GM18858 (cell line): Measurements from ENCODE around the gene SWAP70.

ENCODE experiments used
- ATAC-seq: cut with Tn5 transposase; IDR thresholded peaks from one replicate; pipeline ENCODE4 v1.9.1; 2021; ENCODE audit not compliant: unreplicated experiment

SWAP70 gene

GRCh38 chr11:9773524-9773923 lies 109.6 kb downstream of the SWAP70 start:
- no peak for ATAC-seq

DNA sequence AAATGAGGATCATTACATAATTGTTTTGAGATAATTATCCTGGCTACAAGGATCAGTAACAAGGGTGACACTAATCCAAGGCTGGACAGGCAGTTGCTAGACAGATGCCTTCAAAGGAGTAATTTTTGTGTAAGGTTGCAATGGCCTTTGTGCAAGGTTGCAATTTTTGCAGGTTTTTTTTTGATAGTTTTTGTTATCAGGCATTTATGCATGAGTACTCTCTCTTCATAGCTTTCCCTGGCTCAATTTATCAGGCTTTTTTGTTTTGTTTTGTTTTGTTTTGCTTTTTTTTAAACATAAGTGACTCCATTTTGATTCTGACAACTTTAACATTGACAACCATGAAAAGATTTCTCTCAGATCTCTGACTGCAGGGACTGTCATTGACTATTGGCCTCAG lies 110.2 kb downstream of the SWAP70 start:
- ATAC-seq: no peak

- no peak for ATAC-seq
Measured at GRCh38 chr11:9774591-9775397, 110.9 kb downstream of the SWAP70 start.

GRCh38 chr11:9775398-9775779 lies 111.5 kb downstream of the SWAP70 start:
- ATAC-seq: no peak

GRCh38 chr11:9776203-9776602 lies 112.3 kb downstream of the SWAP70 start:
- ATAC-seq: no peak

- ATAC-seq: no peak
Measured at GRCh38 chr11:9777066-9777465, 113.2 kb downstream of the SWAP70 start.

DNA sequence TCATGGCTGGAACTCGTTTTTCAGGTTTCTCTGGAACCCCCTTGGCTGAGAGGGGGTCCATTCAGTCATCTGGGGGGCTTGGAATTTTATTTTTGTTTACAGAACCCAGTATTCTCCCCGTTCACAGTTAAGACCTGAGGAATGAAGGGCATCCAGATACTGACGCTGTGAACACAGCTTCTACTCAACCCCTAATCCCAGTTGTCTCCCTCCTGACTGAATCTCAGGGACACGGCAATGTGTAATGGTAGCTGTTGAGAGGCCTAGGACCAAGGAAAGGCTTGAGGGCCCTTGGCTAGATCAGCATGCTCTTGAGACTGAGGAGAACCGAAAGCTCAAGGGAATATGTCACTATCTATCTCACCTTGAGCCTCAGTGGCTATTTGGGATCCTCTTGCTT lies 113.6 kb downstream of the SWAP70 start:
- no peak for ATAC-seq

GRCh38 chr11:9780929-9781328 lies 117.1 kb downstream of the SWAP70 start:
- ATAC-seq: no peak

DNA sequence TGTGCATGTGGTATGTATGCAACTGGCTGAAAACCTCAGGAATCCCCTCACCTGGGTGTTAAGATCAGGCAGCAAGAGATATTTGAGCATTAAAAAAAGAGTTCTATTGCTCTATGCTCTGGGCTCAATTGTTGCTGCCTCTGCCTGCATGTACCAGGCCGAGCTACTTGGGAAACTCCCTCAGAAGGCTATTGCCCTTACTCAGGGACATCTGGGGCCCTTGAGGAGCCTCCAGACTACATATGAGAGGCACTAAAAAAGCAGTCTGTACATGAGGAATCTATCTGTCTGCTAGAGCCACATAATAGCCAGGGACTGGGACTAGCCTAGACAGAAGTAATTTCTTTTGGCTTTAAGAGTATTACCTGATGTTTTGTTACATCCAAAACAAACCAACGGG lies 120.1 kb downstream of the SWAP70 start:
- no peak for ATAC-seq

- no peak for ATAC-seq
Measured at GRCh38 chr11:9784602-9785315, 120.9 kb downstream of the SWAP70 start.

DNA sequence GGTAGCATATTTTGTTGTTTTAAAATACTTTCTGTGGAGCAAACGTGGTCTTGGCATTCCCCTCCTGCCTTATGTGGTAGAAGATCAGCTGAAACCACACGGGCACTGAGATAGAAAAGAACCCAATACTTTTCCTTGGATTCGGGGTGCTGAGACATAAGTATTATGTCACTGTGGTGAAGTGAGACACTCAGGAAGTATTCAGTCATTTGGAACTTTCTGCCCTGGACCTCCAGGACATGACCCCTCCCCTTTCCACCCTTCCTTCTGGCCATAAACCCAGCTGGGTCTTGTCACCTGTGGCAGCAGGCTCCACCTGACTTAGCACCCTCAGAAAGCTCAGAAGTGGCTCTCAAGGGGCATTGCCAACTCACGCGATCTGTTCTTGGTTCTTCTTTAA lies 123.4 kb downstream of the SWAP70 start:
- no peak for ATAC-seq

DNA sequence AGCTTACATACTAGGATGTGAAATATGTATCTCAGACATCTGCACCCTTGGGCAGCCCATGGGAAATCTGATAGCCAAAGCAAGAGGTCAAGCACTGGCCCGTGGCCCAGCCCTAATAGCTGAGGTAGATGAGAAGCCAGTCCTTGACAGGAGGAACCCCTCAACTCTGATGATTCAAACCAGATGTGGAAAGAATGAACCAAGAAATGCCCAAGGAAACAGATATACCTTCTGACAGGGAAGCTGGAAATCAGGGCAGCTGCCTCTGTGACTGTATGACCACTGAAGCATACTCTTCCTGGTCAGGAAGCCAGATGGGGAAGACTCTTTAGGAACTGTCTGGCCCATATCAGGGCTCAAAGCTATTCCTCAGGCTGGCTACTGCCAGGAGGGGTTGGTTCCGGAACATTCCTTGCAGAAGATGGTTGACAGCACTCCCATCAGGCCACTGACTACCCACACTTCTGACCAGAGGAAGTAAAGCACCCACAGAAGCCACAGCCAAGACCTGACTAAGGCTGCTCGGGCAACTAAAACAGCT lies 124.2 kb downstream of the SWAP70 start:
- ATAC-seq: no peak

DNA sequence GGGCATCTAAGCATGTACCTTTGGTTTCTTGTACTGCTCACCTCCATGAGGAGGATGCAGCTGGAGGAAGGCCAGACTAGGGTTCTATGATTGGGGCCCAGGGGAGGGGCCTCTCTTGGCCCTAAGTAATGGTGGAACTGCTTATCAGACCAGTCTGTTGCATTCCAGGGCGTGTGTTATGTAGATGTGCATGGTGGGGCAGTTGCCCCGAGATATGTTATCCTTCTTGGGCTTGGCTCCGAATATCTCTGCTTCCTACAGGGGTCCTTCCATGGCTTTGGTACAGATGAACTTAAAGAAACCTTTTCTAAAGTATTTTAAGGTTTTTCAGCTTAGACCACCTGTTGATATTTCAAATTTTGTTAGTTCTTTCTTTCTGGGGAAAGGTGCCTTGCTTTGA lies 126.0 kb downstream of the SWAP70 start:
- ATAC-seq: no peak

- no peak for ATAC-seq
Measured at GRCh38 chr11:9790703-9791102, 126.8 kb downstream of the SWAP70 start.

DNA sequence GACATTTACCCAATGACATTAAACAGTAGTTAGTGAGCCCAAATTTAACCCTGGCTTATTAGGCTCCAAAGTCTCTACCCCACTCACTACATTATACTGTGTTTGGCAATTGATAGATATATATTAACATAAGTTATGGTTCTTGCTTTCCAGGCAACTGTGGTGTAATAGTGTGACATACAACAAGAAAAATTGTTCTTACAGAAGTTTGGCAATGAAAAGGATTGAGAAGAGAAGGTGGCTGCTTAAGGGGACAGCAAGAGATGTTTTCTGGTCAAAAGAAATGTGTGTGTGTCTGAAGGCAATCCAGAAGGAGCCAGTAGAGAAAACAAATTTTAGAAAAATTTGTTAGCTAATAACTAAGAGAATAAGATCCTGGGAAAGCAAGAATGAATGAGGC lies 132.4 kb downstream of the SWAP70 start:
- no peak for ATAC-seq

DNA sequence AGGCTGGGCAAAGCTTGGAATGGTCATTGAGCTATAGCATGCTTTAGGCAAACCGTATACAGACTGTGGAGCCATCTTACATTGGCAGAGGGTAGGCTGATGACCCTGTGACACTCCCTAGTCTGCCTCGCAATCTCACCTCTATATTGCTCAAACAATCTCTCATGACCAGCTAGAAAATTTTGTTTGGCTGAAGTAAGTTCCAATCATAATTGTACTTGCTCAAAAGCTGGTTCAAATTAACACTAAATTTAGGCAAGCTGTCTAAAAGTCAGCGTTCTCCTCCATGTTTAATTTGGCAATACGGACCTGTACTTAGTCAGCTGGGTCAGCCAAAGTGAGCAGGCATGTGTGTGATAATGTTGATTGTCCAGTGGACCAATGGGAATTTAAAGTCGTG lies 133.0 kb downstream of the SWAP70 start:
- ATAC-seq: no peak

- ATAC-seq: no peak
Measured at GRCh38 chr11:9797300-9797699, 133.4 kb downstream of the SWAP70 start.

DNA sequence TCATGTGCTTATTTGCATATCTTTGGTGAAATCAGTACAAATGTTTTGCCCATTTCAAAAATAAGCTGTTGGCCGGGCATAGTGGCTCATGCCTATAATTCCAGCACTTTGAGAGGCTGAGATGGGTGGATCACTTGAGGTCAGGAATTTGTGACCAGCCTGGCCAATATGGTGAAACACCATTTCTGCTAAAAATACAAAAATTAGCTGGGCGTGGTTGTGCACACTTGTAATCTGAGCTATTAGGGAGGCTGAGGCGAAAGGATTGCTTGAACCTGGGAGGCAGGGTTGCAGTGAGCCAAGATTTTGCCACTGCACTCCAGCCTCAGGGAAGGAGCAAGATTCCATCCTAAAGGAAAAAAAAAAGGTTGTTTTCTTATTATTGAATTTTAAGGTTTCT lies 136.0 kb downstream of the SWAP70 start:
- ATAC-seq: no peak

- no peak for ATAC-seq
Measured at GRCh38 chr11:9802291-9802861, 138.5 kb downstream of the SWAP70 start.
